ENCODE measurements around the gene TNFRSF12A. TPM values are rescaled to one million over a fixed set of nuclear protein-coding genes. Genes with fewer than 3 reads are reported as not detected.

TNFRSF12A gene
- total and polyA plus RNA-seq, 2 of the 13 experiments (the other 11 are each of a cell fraction or from before 2014, with no cell fraction given): 61.9 to 66.0 TPM

DNA sequence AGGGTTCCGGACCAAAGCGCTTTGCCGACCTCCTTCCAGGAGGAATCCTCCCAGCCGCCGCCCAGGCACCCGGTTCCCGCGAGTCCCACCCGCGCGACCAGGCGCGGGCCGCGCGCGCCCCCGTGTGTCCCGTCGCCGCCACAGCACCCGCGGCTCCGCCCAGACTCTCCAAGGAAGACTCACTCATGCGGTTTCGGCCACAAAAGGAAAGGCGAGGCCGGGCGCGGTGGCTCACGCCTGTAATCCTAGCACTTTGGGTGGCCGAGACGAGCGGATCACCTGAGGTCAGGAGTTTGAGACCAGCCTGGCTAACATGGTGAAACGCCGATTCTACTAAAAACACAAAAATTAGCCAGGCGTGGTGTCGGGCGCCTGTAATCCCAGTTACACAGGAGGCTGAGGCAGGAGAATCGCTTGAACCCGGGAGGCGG, 36.4 kb upstream of the TNFRSF12A start (continued):
- peak; percentile 61; the same call in 1 of the 2 replicates for TF ChIP-seq KDM2A (CRISPR knock-in tag; IDR thresholded peaks at IDR 0.05; ENCODE audit: borderline replicate concordance, low read depth)
- no peak for TF ChIP-seq AGO1 (IDR thresholded peaks at IDR 0.05; ENCODE audit: low read depth, low read length, poor library complexity, severe bottlenecking)
- TF ChIP-seq, protein P1, sequence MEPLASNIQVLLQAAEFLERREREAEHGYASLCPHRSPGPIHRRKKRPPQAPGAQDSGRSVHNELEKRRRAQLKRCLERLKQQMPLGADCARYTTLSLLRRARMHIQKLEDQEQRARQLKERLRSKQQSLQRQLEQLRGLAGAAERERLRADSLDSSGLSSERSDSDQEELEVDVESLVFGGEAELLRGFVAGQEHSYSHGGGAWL (CRISPR knock-in tag; IDR thresholded peaks at IDR 0.05): no peak; the same call in 1 of the 2 replicates
- TF ChIP-seq ZNF224 (CRISPR knock-in tag; IDR thresholded peaks at IDR 0.05): no peak
- no peak for TF ChIP-seq SKI (IDR thresholded peaks at IDR 0.05; ENCODE audit: partially characterized antibody)
- TF ChIP-seq, protein P2, sequence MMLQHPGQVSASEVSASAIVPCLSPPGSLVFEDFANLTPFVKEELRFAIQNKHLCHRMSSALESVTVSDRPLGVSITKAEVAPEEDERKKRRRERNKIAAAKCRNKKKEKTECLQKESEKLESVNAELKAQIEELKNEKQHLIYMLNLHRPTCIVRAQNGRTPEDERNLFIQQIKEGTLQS (CRISPR knock-in tag; IDR thresholded peaks at IDR 0.05): no peak
- TF ChIP-seq GATAD1 (CRISPR knock-in tag; IDR thresholded peaks at IDR 0.05): no peak
- no peak for TF ChIP-seq RAD51 (IDR thresholded peaks at IDR 0.05; ENCODE audit: borderline replicate concordance)
- TF ChIP-seq FOXA1 (IDR thresholded peaks at IDR 0.05): no peak
- no peak for TF ChIP-seq FOXA1 (CRISPR knock-in tag; IDR thresholded peaks at IDR 0.05)
- TF ChIP-seq, protein P3, sequence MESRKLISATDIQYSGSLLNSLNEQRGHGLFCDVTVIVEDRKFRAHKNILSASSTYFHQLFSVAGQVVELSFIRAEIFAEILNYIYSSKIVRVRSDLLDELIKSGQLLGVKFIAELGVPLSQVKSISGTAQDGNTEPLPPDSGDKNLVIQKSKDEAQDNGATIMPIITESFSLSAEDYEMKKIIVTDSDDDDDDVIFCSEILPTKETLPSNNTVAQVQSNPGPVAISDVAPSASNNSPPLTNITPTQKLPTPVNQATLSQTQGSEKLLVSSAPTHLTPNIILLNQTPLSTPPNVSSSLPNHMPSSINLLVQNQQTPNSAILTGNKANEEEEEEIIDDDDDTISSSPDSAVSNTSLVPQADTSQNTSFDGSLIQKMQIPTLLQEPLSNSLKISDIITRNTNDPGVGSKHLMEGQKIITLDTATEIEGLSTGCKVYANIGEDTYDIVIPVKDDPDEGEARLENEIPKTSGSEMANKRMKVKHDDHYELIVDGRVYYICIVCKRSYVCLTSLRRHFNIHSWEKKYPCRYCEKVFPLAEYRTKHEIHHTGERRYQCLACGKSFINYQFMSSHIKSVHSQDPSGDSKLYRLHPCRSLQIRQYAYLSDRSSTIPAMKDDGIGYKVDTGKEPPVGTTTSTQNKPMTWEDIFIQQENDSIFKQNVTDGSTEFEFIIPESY (CRISPR knock-in tag; IDR thresholded peaks at IDR 0.05): peak; percentile 16; the same call in 1 of the 2 replicates
- TF ChIP-seq, protein P4, sequence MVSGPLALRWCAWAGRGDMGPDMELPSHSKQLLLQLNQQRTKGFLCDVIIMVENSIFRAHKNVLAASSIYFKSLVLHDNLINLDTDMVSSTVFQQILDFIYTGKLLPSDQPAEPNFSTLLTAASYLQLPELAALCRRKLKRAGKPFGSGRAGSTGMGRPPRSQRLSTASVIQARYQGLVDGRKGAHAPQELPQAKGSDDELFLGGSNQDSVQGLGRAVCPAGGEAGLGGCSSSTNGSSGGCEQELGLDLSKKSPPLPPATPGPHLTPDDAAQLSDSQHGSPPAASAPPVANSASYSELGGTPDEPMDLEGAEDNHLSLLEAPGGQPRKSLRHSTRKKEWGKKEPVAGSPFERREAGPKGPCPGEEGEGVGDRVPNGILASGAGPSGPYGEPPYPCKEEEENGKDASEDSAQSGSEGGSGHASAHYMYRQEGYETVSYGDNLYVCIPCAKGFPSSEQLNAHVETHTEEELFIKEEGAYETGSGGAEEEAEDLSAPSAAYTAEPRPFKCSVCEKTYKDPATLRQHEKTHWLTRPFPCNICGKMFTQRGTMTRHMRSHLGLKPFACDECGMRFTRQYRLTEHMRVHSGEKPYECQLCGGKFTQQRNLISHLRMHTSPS (CRISPR knock-in tag; IDR thresholded peaks at IDR 0.05; ENCODE audit: low read depth): no peak
- no peak for TF ChIP-seq NR3C1 (CRISPR knock-in tag; IDR thresholded peaks at IDR 0.05)
- TF ChIP-seq, protein P5, sequence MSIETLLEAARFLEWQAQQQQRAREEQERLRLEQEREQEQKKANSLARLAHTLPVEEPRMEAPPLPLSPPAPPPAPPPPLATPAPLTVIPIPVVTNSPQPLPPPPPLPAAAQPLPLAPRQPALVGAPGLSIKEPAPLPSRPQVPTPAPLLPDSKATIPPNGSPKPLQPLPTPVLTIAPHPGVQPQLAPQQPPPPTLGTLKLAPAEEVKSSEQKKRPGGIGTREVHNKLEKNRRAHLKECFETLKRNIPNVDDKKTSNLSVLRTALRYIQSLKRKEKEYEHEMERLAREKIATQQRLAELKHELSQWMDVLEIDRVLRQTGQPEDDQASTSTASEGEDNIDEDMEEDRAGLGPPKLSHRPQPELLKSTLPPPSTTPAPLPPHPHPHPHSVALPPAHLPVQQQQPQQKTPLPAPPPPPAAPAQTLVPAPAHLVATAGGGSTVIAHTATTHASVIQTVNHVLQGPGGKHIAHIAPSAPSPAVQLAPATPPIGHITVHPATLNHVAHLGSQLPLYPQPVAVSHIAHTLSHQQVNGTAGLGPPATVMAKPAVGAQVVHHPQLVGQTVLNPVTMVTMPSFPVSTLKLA (IDR thresholded peaks at IDR 0.05): no peak
- TF ChIP-seq, protein P6, sequence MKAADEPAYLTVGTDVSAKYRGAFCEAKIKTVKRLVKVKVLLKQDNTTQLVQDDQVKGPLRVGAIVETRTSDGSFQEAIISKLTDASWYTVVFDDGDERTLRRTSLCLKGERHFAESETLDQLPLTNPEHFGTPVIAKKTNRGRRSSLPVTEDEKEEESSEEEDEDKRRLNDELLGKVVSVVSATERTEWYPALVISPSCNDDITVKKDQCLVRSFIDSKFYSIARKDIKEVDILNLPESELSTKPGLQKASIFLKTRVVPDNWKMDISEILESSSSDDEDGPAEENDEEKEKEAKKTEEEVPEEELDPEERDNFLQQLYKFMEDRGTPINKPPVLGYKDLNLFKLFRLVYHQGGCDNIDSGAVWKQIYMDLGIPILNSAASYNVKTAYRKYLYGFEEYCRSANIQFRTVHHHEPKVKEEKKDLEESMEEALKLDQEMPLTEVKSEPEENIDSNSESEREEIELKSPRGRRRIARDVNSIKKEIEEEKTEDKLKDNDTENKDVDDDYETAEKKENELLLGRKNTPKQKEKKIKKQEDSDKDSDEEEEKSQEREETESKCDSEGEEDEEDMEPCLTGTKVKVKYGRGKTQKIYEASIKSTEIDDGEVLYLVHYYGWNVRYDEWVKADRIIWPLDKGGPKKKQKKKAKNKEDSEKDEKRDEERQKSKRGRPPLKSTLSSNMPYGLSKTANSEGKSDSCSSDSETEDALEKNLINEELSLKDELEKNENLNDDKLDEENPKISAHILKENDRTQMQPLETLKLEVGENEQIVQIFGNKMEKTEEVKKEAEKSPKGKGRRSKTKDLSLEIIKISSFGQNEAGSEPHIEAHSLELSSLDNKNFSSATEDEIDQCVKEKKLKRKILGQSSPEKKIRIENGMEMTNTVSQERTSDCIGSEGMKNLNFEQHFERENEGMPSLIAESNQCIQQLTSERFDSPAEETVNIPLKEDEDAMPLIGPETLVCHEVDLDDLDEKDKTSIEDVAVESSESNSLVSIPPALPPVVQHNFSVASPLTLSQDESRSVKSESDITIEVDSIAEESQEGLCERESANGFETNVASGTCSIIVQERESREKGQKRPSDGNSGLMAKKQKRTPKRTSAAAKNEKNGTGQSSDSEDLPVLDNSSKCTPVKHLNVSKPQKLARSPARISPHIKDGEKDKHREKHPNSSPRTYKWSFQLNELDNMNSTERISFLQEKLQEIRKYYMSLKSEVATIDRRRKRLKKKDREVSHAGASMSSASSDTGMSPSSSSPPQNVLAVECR (CRISPR knock-in tag; IDR thresholded peaks at IDR 0.05; ENCODE audit: borderline replicate concordance): peak; percentile 25; the same call in 1 of the 2 replicates
- TF ChIP-seq ZNF205 (CRISPR knock-in tag; IDR thresholded peaks at IDR 0.05): no peak
- no peak for TF ChIP-seq ZNF256 (CRISPR knock-in tag; conservative IDR thresholded peaks at IDR 0.05)
- TF ChIP-seq JUN (CRISPR knock-in tag; IDR thresholded peaks at IDR 0.05): no peak
- no peak for TF ChIP-seq ELF4 (CRISPR knock-in tag; IDR thresholded peaks at IDR 0.05; ENCODE audit: borderline replicate concordance)

Data from HepG2 (cell line).